Mesothelial cell of epicardium (in vitro differentiated cells): ENCODE measurements around the gene NTPCR. TPM values are rescaled to one million over a fixed set of nuclear protein-coding genes. Genes with fewer than 3 reads are reported as not detected.

ENCODE experiments used
- DNase-seq, 2 experiments: peaks; one replicate each; pipeline ENCODE4 v3.0.0; 2021; ENCODE audit warnings: low spot score in 2 of 2; ENCODE audit not compliant: unreplicated experiment in 2 of 2
- H3K27ac Mint-ChIP-seq: 2 replicates; pipeline ENCODE4 v1.8.0; 2021; ENCODE audit warnings: mixed read lengths
- H3K27me3 Mint-ChIP-seq: 2 replicates; pipeline ENCODE4 v1.8.0; 2021; ENCODE audit warnings: low read depth, mixed read lengths
- H3K36me3 Mint-ChIP-seq: 2 replicates; pipeline ENCODE4 v1.8.0; 2021; ENCODE audit warnings: mixed read lengths
- H3K4me1 Mint-ChIP-seq: 2 replicates; pipeline ENCODE4 v1.8.0; 2021; ENCODE audit warnings: mixed read lengths
- H3K4me3 Mint-ChIP-seq: 2 replicates; pipeline ENCODE4 v1.8.0; 2021; ENCODE audit warnings: mild to moderate bottlenecking, moderate library complexity, mixed read lengths
- H3K9me3 Mint-ChIP-seq: 2 replicates; pipeline ENCODE4 v1.8.0; 2021; ENCODE audit warnings: mixed read lengths
- total RNA-seq: library from RNA; stranded (reverse); gene quantifications from 3 replicates; pipeline ENCODE4 v1.2.1, GENCODE V29; 2021
- TF ChIP-seq, protein P1 (sequence below): fragments of 200-600 bp; sonication (generic); IDR thresholded peaks from one replicate; pipeline ENCODE4 v1.5.0; 2021; ENCODE audit warnings: antibody characterized with exemption; ENCODE audit not compliant: unreplicated experiment

Gene NTPCR
- total RNA-seq, 1 donor from 2014 or later, result 59.1 TPM

DNA sequence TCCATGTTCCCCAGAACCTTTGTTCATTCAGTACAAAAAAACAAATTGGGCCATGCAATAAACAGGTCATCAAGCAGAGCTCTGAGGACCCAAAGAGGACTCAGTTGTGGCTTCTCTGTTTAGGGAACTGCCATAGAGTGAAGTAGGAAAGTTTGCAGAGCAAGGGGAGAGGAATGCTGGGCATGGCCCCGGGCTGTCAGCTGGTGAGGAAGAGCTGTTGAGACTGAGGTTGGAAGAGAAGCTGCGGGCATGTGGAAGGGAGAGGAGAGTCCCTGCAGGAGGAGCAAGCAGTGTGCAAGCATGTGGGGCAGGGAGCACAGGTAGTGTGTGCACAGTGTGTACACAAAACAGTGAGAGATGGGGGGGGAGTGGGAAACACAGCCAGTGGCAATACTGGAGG is 71.8 kb downstream of the NTPCR start:
- TF ChIP-seq, protein P1, sequence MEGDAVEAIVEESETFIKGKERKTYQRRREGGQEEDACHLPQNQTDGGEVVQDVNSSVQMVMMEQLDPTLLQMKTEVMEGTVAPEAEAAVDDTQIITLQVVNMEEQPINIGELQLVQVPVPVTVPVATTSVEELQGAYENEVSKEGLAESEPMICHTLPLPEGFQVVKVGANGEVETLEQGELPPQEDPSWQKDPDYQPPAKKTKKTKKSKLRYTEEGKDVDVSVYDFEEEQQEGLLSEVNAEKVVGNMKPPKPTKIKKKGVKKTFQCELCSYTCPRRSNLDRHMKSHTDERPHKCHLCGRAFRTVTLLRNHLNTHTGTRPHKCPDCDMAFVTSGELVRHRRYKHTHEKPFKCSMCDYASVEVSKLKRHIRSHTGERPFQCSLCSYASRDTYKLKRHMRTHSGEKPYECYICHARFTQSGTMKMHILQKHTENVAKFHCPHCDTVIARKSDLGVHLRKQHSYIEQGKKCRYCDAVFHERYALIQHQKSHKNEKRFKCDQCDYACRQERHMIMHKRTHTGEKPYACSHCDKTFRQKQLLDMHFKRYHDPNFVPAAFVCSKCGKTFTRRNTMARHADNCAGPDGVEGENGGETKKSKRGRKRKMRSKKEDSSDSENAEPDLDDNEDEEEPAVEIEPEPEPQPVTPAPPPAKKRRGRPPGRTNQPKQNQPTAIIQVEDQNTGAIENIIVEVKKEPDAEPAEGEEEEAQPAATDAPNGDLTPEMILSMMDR, result no peak
- Mint-ChIP-seq H3K27me3 (peaks cover 11% of the 10 kb centered on the region), H3K4me1 (peaks cover 42% of the 10 kb centered on the region), H3K27ac (no peak overlapping the region), H3K4me3 (no peak overlapping the region), H3K9me3 (no peaks in the 10 kb centered on the region), H3K36me3 (peaks cover 9% of the 10 kb centered on the region)
- no peak for DNase-seq

DNA sequence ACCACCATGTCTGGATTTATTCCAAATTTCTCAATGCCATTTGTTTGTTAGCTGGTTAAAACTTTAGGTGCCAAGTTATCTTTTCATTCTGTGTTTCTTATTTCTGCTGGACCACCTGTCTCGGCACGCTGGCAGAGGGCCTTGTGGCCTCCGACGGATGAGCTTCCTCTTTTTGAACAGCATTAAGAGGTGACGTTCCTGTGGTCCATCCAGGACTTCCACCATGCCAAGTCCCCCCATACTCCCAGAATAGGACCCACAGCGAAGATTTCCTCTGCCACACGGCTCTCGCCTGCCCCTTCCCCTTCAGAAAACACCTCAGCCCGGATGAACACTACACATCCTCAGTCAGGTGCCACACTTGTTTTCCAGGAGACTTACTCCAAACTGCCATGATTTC is 73.8 kb downstream of the NTPCR start:
- peaks cover 9% of the 10 kb centered on the region for H3K27me3 Mint-ChIP-seq
- H3K9me3 Mint-ChIP-seq, result no peaks in the 10 kb centered on the region
- H3K36me3 Mint-ChIP-seq, result peaks cover 7% of the 10 kb centered on the region
- TF ChIP-seq, protein P1, result no peak
- no peak overlapping the region for H3K27ac Mint-ChIP-seq
- no peak overlapping the region for H3K4me3 Mint-ChIP-seq
- peaks cover 40% of the 10 kb centered on the region for H3K4me1 Mint-ChIP-seq
- DNase-seq, result no peak

DNA sequence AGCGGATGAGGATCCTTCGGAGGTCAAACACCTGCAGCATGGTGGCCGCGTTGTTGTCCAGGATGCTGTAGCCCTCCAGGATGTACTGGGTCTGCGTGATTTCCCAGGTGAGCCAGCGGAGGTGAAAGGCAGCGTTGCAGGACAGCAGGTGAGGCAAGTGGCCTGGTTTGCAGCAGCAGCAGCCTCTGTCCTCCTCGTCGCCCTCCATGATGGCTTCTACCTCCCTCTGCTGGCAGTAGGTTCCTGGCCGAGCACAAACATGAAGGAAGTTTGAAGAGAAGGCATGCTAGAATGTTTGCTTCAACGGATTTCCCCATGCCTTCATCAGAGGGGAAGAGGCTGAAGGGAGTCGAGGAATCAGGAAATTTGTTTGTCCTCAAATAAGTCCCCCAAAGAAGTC is 74.7 kb downstream of the NTPCR start:
- H3K36me3 Mint-ChIP-seq, result peaks cover 5% of the 10 kb centered on the region
- peak in 1 of 2 experiments; percentile 48 for DNase-seq

DNA sequence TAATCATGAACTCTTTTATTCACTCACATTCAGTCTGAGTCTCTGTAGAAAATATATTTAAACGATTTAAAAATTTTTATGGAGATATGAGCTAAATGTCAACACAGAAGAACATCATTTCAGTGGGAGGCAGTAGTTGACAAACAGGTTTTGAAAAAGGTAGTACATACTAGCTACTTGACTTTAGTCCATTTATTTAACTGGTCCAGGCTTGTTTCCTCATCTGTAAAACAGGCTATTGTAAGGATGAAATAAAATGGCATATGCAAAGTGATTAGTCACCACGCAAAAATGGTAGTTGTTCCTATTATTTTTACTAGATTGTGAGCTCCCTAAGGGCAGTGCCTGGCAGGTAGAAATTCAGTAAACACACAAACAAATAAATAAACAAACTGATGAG is 75.2 kb downstream of the NTPCR start:
- DNase-seq, result no peak

More for the DNA sequence above, 74.7 kb downstream of the NTPCR start:
- TF ChIP-seq, protein P1, result no peak
- Mint-ChIP-seq H3K4me3 (no peak overlapping the region), H3K27me3 (peaks cover 9% of the 10 kb centered on the region), H3K4me1 (peaks cover 35% of the 10 kb centered on the region), H3K27ac (no peak overlapping the region), H3K9me3 (no peaks in the 10 kb centered on the region)

DNA sequence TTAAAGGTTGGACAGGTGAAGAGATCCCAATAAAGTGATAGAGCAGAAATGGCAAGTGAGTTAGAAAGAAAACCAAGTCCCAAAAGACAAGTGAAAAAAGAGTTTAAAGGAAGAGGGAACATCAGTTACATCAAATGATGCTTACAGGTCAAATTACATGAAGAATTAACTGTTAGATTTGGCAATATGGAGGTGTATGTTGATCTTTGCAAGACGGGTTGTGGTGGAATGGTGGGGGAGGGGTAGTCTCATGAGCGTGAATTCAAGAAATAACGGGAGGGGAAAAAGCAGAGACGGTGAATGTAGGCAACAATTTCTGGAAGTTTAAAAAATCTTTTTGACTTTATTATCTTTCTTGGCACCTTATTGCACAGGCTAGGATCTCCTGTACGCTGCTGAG is 76.6 kb downstream of the NTPCR start:
- peaks cover 5% of the 10 kb centered on the region for H3K36me3 Mint-ChIP-seq
- TF ChIP-seq, protein P1, result no peak
- H3K4me3 Mint-ChIP-seq, result no peak overlapping the region
- peaks cover 15% of the 10 kb centered on the region for H3K27me3 Mint-ChIP-seq
- H3K27ac Mint-ChIP-seq, result no peak overlapping the region
- H3K4me1 Mint-ChIP-seq, result peaks cover 33% of the 10 kb centered on the region
- DNase-seq, result no peak
- no peaks in the 10 kb centered on the region for H3K9me3 Mint-ChIP-seq

More for the DNA sequence above, 75.2 kb downstream of the NTPCR start:
- H3K36me3 Mint-ChIP-seq, result peaks cover 5% of the 10 kb centered on the region
- peaks cover 31% of the 10 kb centered on the region for H3K4me1 Mint-ChIP-seq
- H3K27me3 Mint-ChIP-seq, result peaks cover 11% of the 10 kb centered on the region
- H3K9me3 Mint-ChIP-seq, result no peaks in the 10 kb centered on the region
- TF ChIP-seq, protein P1, result no peak
- no peak overlapping the region for H3K4me3 Mint-ChIP-seq
- no peak overlapping the region for H3K27ac Mint-ChIP-seq

DNA sequence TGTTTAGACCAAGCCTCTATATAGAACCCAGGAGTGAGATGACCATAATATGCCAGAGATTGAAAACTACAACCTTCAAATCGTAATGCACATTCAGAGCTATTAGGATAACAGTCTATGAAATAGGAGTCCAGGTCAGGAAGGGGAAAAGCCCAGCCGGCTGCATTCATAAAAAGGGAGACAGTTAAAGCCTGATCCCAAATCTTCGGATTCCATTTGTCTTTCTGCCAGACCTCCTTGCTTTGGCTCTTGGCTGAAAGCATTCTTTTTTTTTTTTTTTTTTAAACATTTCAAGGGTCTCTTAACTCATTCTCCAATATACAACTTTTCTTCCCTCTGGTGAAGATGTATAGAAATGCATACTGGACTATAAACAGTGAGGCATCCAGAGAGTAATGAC is 81.1 kb downstream of the NTPCR start:
- no peak overlapping the region for H3K27ac Mint-ChIP-seq
- DNase-seq, result no peak
- H3K36me3 Mint-ChIP-seq, result no peaks in the 10 kb centered on the region
- H3K27me3 Mint-ChIP-seq, result peaks cover 35% of the 10 kb centered on the region
- no peak overlapping the region for H3K4me3 Mint-ChIP-seq
- H3K9me3 Mint-ChIP-seq, result no peaks in the 10 kb centered on the region
- TF ChIP-seq, protein P1, result no peak
- H3K4me1 Mint-ChIP-seq, result peaks cover 25% of the 10 kb centered on the region
